ENCODE results near the gene IL1RAP. TPM values are rescaled to one million over a fixed set of nuclear protein-coding genes. Genes with fewer than 3 reads are reported as not detected.

Gene IL1RAP
- total RNA-seq, 1 experiment from 2014 or later, result 1.6 TPM

GRCh38 chr3:190617185-190617584, 103.3 kb downstream of the IL1RAP start:
- Histone ChIP-seq H3K9me2 (replicated peaks; ENCODE audit: insufficient read depth, low read length) (no peaks in the 10 kb centered on the region; the same call in 1 of the 2 replicates), H3K9ac (ENCODE audit: low read length) (no peak overlapping the region), H3K9me3 (ENCODE audit: low read length) (peaks cover 55% of the 10 kb centered on the region), H3K27me3 (ENCODE audit: low read length) (no peaks in the 10 kb centered on the region), H3K4me1 (ENCODE audit: low read length) (no peaks in the 10 kb centered on the region), H2AFZ (ENCODE audit: low read length) (no peak overlapping the region), H3K36me3 (ENCODE audit: insufficient read depth, low read length) (no peaks in the 10 kb centered on the region), H3K4me3 (ENCODE audit: low read length) (no peak overlapping the region), H3K79me2 (ENCODE audit: low read length) (no peaks in the 10 kb centered on the region), H4K20me1 (ENCODE audit: insufficient read depth, low read depth, low read length) (no peaks in the 10 kb centered on the region), H3K27ac (ENCODE audit: low read length) (no peak overlapping the region), H3K4me2 (ENCODE audit: low read depth, low read length, poor library complexity, severe bottlenecking) (no peak overlapping the region)
- DNase-seq, result peak; percentile 52

GRCh38 chr3:190618330-190619030, 104.6 kb downstream of the IL1RAP start:
- no peak for DNase-seq
- Histone ChIP-seq H3K4me2 (ENCODE audit: low read depth, low read length, poor library complexity, severe bottlenecking) (no peak overlapping the region), H3K9me3 (ENCODE audit: low read length) (peaks cover 51% of the 10 kb centered on the region), H2AFZ (ENCODE audit: low read length) (no peak overlapping the region), H4K20me1 (ENCODE audit: insufficient read depth, low read depth, low read length) (no peaks in the 10 kb centered on the region), H3K36me3 (ENCODE audit: insufficient read depth, low read length) (no peaks in the 10 kb centered on the region), H3K27me3 (ENCODE audit: low read length) (no peaks in the 10 kb centered on the region), H3K4me1 (ENCODE audit: low read length) (no peaks in the 10 kb centered on the region), H3K27ac (ENCODE audit: low read length) (no peak overlapping the region), H3K4me3 (ENCODE audit: low read length) (no peak overlapping the region), H3K9me2 (replicated peaks; ENCODE audit: insufficient read depth, low read length) (no peaks in the 10 kb centered on the region; the same call in 1 of the 2 replicates), H3K9ac (ENCODE audit: low read length) (no peak overlapping the region), H3K79me2 (ENCODE audit: low read length) (no peaks in the 10 kb centered on the region)

- H3K9ac ChIP-seq (ENCODE audit: low read length), result no peak overlapping the region
- H3K4me2 ChIP-seq (ENCODE audit: low read depth, low read length, poor library complexity, severe bottlenecking), result no peak overlapping the region
- no peak overlapping the region for H3K27ac ChIP-seq (ENCODE audit: low read length)
- DNase-seq, result no peak
- no peak overlapping the region for H2AFZ ChIP-seq (ENCODE audit: low read length)
- no peak overlapping the region for H3K4me3 ChIP-seq (ENCODE audit: low read length)
- H3K9me2 ChIP-seq (replicated peaks; ENCODE audit: insufficient read depth, low read length), result no peaks in the 10 kb centered on the region; the same call in 1 of the 2 replicates
- no peaks in the 10 kb centered on the region for H3K27me3 ChIP-seq (ENCODE audit: low read length)
- H4K20me1 ChIP-seq (ENCODE audit: insufficient read depth, low read depth, low read length), result no peaks in the 10 kb centered on the region
- H3K9me3 ChIP-seq (ENCODE audit: low read length), result peaks cover 44% of the 10 kb centered on the region
- no peaks in the 10 kb centered on the region for H3K4me1 ChIP-seq (ENCODE audit: low read length)
- H3K79me2 ChIP-seq (ENCODE audit: low read length), result no peaks in the 10 kb centered on the region
- H3K36me3 ChIP-seq (ENCODE audit: insufficient read depth, low read length), result no peaks in the 10 kb centered on the region
These were observed 105.5 kb downstream of the IL1RAP start for GRCh38 chr3:190619353-190619752.

GRCh38 chr3:190619761-190620160, 105.9 kb downstream of the IL1RAP start:
- no peak for DNase-seq
- Histone ChIP-seq H3K79me2 (ENCODE audit: low read length) (no peaks in the 10 kb centered on the region), H3K36me3 (ENCODE audit: insufficient read depth, low read length) (no peaks in the 10 kb centered on the region), H3K9me2 (replicated peaks; ENCODE audit: insufficient read depth, low read length) (no peaks in the 10 kb centered on the region; the same call in 1 of the 2 replicates), H3K4me3 (ENCODE audit: low read length) (no peak overlapping the region), H3K4me1 (ENCODE audit: low read length) (no peaks in the 10 kb centered on the region), H3K9me3 (ENCODE audit: low read length) (peaks cover 45% of the 10 kb centered on the region), H2AFZ (ENCODE audit: low read length) (no peak overlapping the region), H4K20me1 (ENCODE audit: insufficient read depth, low read depth, low read length) (no peaks in the 10 kb centered on the region), H3K27me3 (ENCODE audit: low read length) (no peaks in the 10 kb centered on the region), H3K4me2 (ENCODE audit: low read depth, low read length, poor library complexity, severe bottlenecking) (no peak overlapping the region), H3K9ac (ENCODE audit: low read length) (no peak overlapping the region), H3K27ac (ENCODE audit: low read length) (no peak overlapping the region)

- Histone ChIP-seq H3K9me3 (ENCODE audit: low read length) (peaks cover 46% of the 10 kb centered on the region), H3K79me2 (ENCODE audit: low read length) (no peaks in the 10 kb centered on the region), H3K27ac (ENCODE audit: low read length) (no peak overlapping the region), H4K20me1 (ENCODE audit: insufficient read depth, low read depth, low read length) (no peaks in the 10 kb centered on the region), H3K36me3 (ENCODE audit: insufficient read depth, low read length) (no peaks in the 10 kb centered on the region), H3K9ac (ENCODE audit: low read length) (no peak overlapping the region), H3K4me1 (ENCODE audit: low read length) (no peaks in the 10 kb centered on the region), H3K9me2 (replicated peaks; ENCODE audit: insufficient read depth, low read length) (no peaks in the 10 kb centered on the region; the same call in 1 of the 2 replicates), H3K4me2 (ENCODE audit: low read depth, low read length, poor library complexity, severe bottlenecking) (no peak overlapping the region), H3K27me3 (ENCODE audit: low read length) (no peaks in the 10 kb centered on the region), H3K4me3 (ENCODE audit: low read length) (no peak overlapping the region), H2AFZ (ENCODE audit: low read length) (no peak overlapping the region)
- no peak for DNase-seq
These were observed 107.2 kb downstream of the IL1RAP start for GRCh38 chr3:190620886-190621608.

- no peaks in the 10 kb centered on the region; the same call in 1 of the 2 replicates for H3K9me2 ChIP-seq (replicated peaks; ENCODE audit: insufficient read depth, low read length)
- no peak for DNase-seq
- no peak overlapping the region for H2AFZ ChIP-seq (ENCODE audit: low read length)
- no peak overlapping the region for H3K4me2 ChIP-seq (ENCODE audit: low read depth, low read length, poor library complexity, severe bottlenecking)
- H3K4me3 ChIP-seq (ENCODE audit: low read length), result no peak overlapping the region
- H3K9me3 ChIP-seq (ENCODE audit: low read length), result peaks cover 40% of the 10 kb centered on the region
- no peaks in the 10 kb centered on the region for H3K79me2 ChIP-seq (ENCODE audit: low read length)
- no peaks in the 10 kb centered on the region for H3K27me3 ChIP-seq (ENCODE audit: low read length)
- no peaks in the 10 kb centered on the region for H4K20me1 ChIP-seq (ENCODE audit: insufficient read depth, low read depth, low read length)
- no peak overlapping the region for H3K27ac ChIP-seq (ENCODE audit: low read length)
- no peaks in the 10 kb centered on the region for H3K36me3 ChIP-seq (ENCODE audit: insufficient read depth, low read length)
- H3K4me1 ChIP-seq (ENCODE audit: low read length), result no peaks in the 10 kb centered on the region
- H3K9ac ChIP-seq (ENCODE audit: low read length), result no peak overlapping the region
These were observed 108.0 kb downstream of the IL1RAP start for GRCh38 chr3:190621927-190622326.

- Histone ChIP-seq H3K36me3 (ENCODE audit: insufficient read depth, low read length) (no peaks in the 10 kb centered on the region), H2AFZ (ENCODE audit: low read length) (no peak overlapping the region), H3K27ac (ENCODE audit: low read length) (no peak overlapping the region), H3K27me3 (ENCODE audit: low read length) (no peaks in the 10 kb centered on the region), H3K79me2 (ENCODE audit: low read length) (no peaks in the 10 kb centered on the region), H4K20me1 (ENCODE audit: insufficient read depth, low read depth, low read length) (no peaks in the 10 kb centered on the region), H3K9ac (ENCODE audit: low read length) (no peak overlapping the region), H3K4me3 (ENCODE audit: low read length) (no peak overlapping the region), H3K9me3 (ENCODE audit: low read length) (peaks cover 40% of the 10 kb centered on the region), H3K4me1 (ENCODE audit: low read length) (no peaks in the 10 kb centered on the region), H3K4me2 (ENCODE audit: low read depth, low read length, poor library complexity, severe bottlenecking) (no peak overlapping the region), H3K9me2 (replicated peaks; ENCODE audit: insufficient read depth, low read length) (no peaks in the 10 kb centered on the region; the same call in 1 of the 2 replicates)
- no peak for DNase-seq
These were observed 110.4 kb downstream of the IL1RAP start for GRCh38 chr3:190624282-190624681.

- no peak overlapping the region for H3K4me2 ChIP-seq (ENCODE audit: low read depth, low read length, poor library complexity, severe bottlenecking)
- H3K9me2 ChIP-seq (replicated peaks; ENCODE audit: insufficient read depth, low read length), result no peaks in the 10 kb centered on the region
- DNase-seq, result no peak
- no peak overlapping the region for H3K9ac ChIP-seq (ENCODE audit: low read length)
- H3K27me3 ChIP-seq (ENCODE audit: low read length), result no peaks in the 10 kb centered on the region
- no peaks in the 10 kb centered on the region for H3K4me1 ChIP-seq (ENCODE audit: low read length)
- H3K9me3 ChIP-seq (ENCODE audit: low read length), result peaks cover 34% of the 10 kb centered on the region
- no peak overlapping the region for H3K27ac ChIP-seq (ENCODE audit: low read length)
- H2AFZ ChIP-seq (ENCODE audit: low read length), result no peak overlapping the region
- no peaks in the 10 kb centered on the region for H4K20me1 ChIP-seq (ENCODE audit: insufficient read depth, low read depth, low read length)
- H3K4me3 ChIP-seq (ENCODE audit: low read length), result no peak overlapping the region
- no peaks in the 10 kb centered on the region for H3K36me3 ChIP-seq (ENCODE audit: insufficient read depth, low read length)
- no peaks in the 10 kb centered on the region for H3K79me2 ChIP-seq (ENCODE audit: low read length)
These were observed 113.2 kb downstream of the IL1RAP start for GRCh38 chr3:190626951-190627620.

Data from Karpas-422 (cell line).